ENCODE results near the gene CAV3. TPM values are rescaled to one million over a fixed set of nuclear protein-coding genes. Genes with fewer than 3 reads are reported as not detected.

CAV3 gene
- total RNA-seq, 1 donor from 2014 or later: not detected

DNA sequence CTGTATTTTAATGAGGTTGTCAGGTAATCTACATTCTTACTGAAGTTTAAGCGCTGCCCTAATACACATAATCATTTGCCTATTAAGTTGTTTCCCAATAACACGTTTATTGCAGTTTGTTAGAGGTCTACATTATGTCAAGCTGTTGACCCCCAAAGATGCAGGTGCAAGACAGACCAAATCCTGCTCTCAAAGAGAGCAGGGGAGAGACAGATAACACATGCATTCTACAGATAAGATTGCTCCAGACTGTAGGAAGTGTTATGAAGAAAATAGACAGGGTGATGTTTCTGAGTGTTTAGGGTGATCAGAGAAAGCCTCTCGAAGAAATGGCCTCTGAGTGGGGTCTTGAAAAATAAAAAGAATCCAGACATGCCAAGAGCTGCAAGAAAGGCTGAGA lies 60.6 kb downstream of the CAV3 start:
- Mint-ChIP-seq H3K4me3 (ENCODE audit: unreplicated experiment) (no peak overlapping the region), H3K27ac (ENCODE audit: unreplicated experiment) (no peak overlapping the region), H3K4me1 (ENCODE audit: unreplicated experiment) (peaks cover 3% of the 10 kb centered on the region), H3K27me3 (ENCODE audit: unreplicated experiment) (peaks cover 5% of the 10 kb centered on the region), H3K9me3 (ENCODE audit: unreplicated experiment) (no peaks in the 10 kb centered on the region), H3K36me3 (ENCODE audit: low read depth, unreplicated experiment) (no peaks in the 10 kb centered on the region)
- DNase-seq (ENCODE audit: low spot score): no peak
- TF ChIP-seq, protein P1, sequence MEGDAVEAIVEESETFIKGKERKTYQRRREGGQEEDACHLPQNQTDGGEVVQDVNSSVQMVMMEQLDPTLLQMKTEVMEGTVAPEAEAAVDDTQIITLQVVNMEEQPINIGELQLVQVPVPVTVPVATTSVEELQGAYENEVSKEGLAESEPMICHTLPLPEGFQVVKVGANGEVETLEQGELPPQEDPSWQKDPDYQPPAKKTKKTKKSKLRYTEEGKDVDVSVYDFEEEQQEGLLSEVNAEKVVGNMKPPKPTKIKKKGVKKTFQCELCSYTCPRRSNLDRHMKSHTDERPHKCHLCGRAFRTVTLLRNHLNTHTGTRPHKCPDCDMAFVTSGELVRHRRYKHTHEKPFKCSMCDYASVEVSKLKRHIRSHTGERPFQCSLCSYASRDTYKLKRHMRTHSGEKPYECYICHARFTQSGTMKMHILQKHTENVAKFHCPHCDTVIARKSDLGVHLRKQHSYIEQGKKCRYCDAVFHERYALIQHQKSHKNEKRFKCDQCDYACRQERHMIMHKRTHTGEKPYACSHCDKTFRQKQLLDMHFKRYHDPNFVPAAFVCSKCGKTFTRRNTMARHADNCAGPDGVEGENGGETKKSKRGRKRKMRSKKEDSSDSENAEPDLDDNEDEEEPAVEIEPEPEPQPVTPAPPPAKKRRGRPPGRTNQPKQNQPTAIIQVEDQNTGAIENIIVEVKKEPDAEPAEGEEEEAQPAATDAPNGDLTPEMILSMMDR (IDR thresholded peaks at IDR 0.05; ENCODE audit: unreplicated experiment): no peak

Other genes with a start within 250 kb of the CAV3 start
- gene LMCD1, start 232.0 kb upstream of the CAV3 start, total RNA-seq (ENCODE audit: unreplicated experiment): 9.5 TPM
- 0.21 TPM for gene SSUH2, start 89.0 kb upstream of the CAV3 start, total RNA-seq (ENCODE audit: unreplicated experiment)
- 1.0 TPM for gene OXTR, start 35.8 kb downstream of the CAV3 start, total RNA-seq (ENCODE audit: unreplicated experiment)
- gene RAD18, start 229.7 kb downstream of the CAV3 start, total RNA-seq (ENCODE audit: unreplicated experiment): 12.2 TPM